Ramos (cell line): ENCODE measurements around the gene PTGR3.

ENCODE experiments used
- in situ Hi-C: fragments of 300-500 bp; cut with MboI; formaldehyde crosslinking; loops from one replicate; pipeline ENCODE4 v1.14.3; 2022; ENCODE audit warnings: low sequenced_read_pairs; ENCODE audit not compliant: unreplicated experiment

PTGR3 gene

GRCh38 chr18:75209129-75209950 is at the start of gene PTGR3:
TSS of gene PTGR3 (minus strand) at chr18:75209139. CDS start at chr18:75209058, 81 bp downstream.
- in situ Hi-C loops: no loop called here

- in situ Hi-C loops: no loop called here
Measured at GRCh38 chr18:75257605-75258004, 48.7 kb upstream of the PTGR3 start.

- in situ Hi-C loops: no loop called here
Measured at GRCh38 chr18:75256376-75256775, 47.4 kb upstream of the PTGR3 start.

- in situ Hi-C loops: no loop called here
Measured at GRCh38 chr18:75255094-75255493, 46.2 kb upstream of the PTGR3 start.

GRCh38 chr18:75253784-75254183 is 44.8 kb upstream of the PTGR3 start:
- in situ Hi-C loops: no loop called here

- in situ Hi-C loops: no loop called here
Measured at GRCh38 chr18:75253043-75253442, 44.1 kb upstream of the PTGR3 start.

GRCh38 chr18:75252136-75252535 is 43.2 kb upstream of the PTGR3 start:
- in situ Hi-C loops: no loop called here

- in situ Hi-C loops: no loop called here
Measured at GRCh38 chr18:75251466-75251865, 42.5 kb upstream of the PTGR3 start.

GRCh38 chr18:75250471-75250821 is 41.5 kb upstream of the PTGR3 start:
- in situ Hi-C loops: no loop called here

GRCh38 chr18:75249672-75250470 is 40.9 kb upstream of the PTGR3 start:
- in situ Hi-C loops: no loop called here

GRCh38 chr18:75249175-75249518 is 40.2 kb upstream of the PTGR3 start:
- in situ Hi-C loops: no loop called here

GRCh38 chr18:75248426-75249174 is 39.7 kb upstream of the PTGR3 start:
- in situ Hi-C loops: no loop called here

GRCh38 chr18:75247611-75248421 is 38.9 kb upstream of the PTGR3 start:
- in situ Hi-C loops: no loop called here

- in situ Hi-C loops: no loop called here
Measured at GRCh38 chr18:75246721-75247610, 38.0 kb upstream of the PTGR3 start.

GRCh38 chr18:75244351-75245313 is 35.7 kb upstream of the PTGR3 start:
- in situ Hi-C loops: no loop called here

GRCh38 chr18:75241705-75242104 is 32.8 kb upstream of the PTGR3 start:
- in situ Hi-C loops: no loop called here

- in situ Hi-C loops: no loop called here
Measured at GRCh38 chr18:75240433-75240832, 31.5 kb upstream of the PTGR3 start.

- in situ Hi-C loops: no loop called here
Measured at GRCh38 chr18:75238786-75239185, 29.8 kb upstream of the PTGR3 start.
